GM19372 (cell line): Measurements from ENCODE around the gene C1orf105.
"Not testable (repeated sequence)": the region's sequence is repeated elsewhere in the genome, so short reads cannot be mapped to it uniquely, and the experiment has no call there.

Source experiments
- ATAC-seq: cut with Tn5 transposase; IDR thresholded peaks from one replicate; pipeline ENCODE4 v1.9.1; 2021; ENCODE audit warnings: mild to moderate bottlenecking, low read depth, moderate library complexity; ENCODE audit not compliant: unreplicated experiment

C1orf105 gene

GRCh38 chr1:172480431-172480830, 59.9 kb downstream of the C1orf105 start:
- ATAC-seq, result no peak

GRCh38 chr1:172482044-172482443, 61.6 kb downstream of the C1orf105 start:
- ATAC-seq, result no peak

- no peak for ATAC-seq
These were observed 63.0 kb downstream of the C1orf105 start for GRCh38 chr1:172483448-172483847.

GRCh38 chr1:172484252-172484651, 63.8 kb downstream of the C1orf105 start:
- no peak for ATAC-seq

GRCh38 chr1:172485626-172486025, 65.1 kb downstream of the C1orf105 start:
- no peak for ATAC-seq

GRCh38 chr1:172486805-172487454, 66.4 kb downstream of the C1orf105 start:
- ATAC-seq, result no peak

GRCh38 chr1:172487550-172487949, 67.1 kb downstream of the C1orf105 start:
- ATAC-seq, result no peak

- ATAC-seq, result no peak
These were observed 67.9 kb downstream of the C1orf105 start for GRCh38 chr1:172488393-172488792.

- ATAC-seq, result no peak
These were observed 69.4 kb downstream of the C1orf105 start for GRCh38 chr1:172489847-172490246.

- ATAC-seq, result no peak
These were observed 71.9 kb downstream of the C1orf105 start for GRCh38 chr1:172492421-172492820.

- no peak for ATAC-seq
These were observed 73.7 kb downstream of the C1orf105 start for GRCh38 chr1:172494166-172494565.

- ATAC-seq, result not testable (repeated sequence)
These were observed 75.6 kb downstream of the C1orf105 start for GRCh38 chr1:172496127-172496526.

GRCh38 chr1:172496678-172497077, 76.2 kb downstream of the C1orf105 start:
- ATAC-seq, result no peak

- ATAC-seq, result no peak
These were observed 76.7 kb downstream of the C1orf105 start for GRCh38 chr1:172497230-172497629.

GRCh38 chr1:172498857-172499256, 78.4 kb downstream of the C1orf105 start:
- no peak for ATAC-seq

- ATAC-seq, result no peak
These were observed 79.2 kb downstream of the C1orf105 start for GRCh38 chr1:172499636-172500141.

GRCh38 chr1:172500207-172500606, 79.7 kb downstream of the C1orf105 start:
- no peak for ATAC-seq

- no peak for ATAC-seq
These were observed 87.3 kb downstream of the C1orf105 start for GRCh38 chr1:172507741-172508140.

- no peak for ATAC-seq
These were observed 90.0 kb downstream of the C1orf105 start for GRCh38 chr1:172510479-172510878.

- ATAC-seq, result no peak
These were observed 92.1 kb downstream of the C1orf105 start for GRCh38 chr1:172512591-172512990.

- ATAC-seq, result no peak
These were observed 93.0 kb downstream of the C1orf105 start for GRCh38 chr1:172513479-172513878.

GRCh38 chr1:172514108-172514507, 93.6 kb downstream of the C1orf105 start:
- ATAC-seq, result no peak

- ATAC-seq, result no peak
These were observed 95.0 kb downstream of the C1orf105 start for GRCh38 chr1:172515436-172515835.
